Kidney capillary endothelial cell (primary cell): Measurements from ENCODE around the gene RPUSD2.

ENCODE experiments used
- DNase-seq: peaks from one replicate; pipeline ENCODE4 v3.0.0-alpha.2; 2018; ENCODE audit warnings: low spot score

The RPUSD2 gene, protein sequence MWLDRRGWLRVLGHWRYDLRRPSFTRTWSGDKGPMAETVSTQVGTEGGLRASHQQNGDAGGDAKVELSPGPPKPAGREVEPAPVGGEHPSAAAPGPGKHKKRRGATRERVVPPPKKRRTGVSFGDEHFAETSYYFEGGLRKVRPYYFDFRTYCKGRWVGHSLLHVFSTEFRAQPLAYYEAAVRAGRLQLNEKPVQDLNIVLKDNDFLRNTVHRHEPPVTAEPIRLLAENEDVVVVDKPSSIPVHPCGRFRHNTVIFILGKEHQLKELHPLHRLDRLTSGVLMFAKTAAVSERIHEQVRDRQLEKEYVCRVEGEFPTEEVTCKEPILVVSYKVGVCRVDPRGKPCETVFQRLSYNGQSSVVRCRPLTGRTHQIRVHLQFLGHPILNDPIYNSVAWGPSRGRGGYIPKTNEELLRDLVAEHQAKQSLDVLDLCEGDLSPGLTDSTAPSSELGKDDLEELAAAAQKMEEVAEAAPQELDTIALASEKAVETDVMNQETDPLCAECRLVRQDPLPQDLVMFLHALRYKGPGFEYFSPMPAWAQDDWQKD

DNA sequence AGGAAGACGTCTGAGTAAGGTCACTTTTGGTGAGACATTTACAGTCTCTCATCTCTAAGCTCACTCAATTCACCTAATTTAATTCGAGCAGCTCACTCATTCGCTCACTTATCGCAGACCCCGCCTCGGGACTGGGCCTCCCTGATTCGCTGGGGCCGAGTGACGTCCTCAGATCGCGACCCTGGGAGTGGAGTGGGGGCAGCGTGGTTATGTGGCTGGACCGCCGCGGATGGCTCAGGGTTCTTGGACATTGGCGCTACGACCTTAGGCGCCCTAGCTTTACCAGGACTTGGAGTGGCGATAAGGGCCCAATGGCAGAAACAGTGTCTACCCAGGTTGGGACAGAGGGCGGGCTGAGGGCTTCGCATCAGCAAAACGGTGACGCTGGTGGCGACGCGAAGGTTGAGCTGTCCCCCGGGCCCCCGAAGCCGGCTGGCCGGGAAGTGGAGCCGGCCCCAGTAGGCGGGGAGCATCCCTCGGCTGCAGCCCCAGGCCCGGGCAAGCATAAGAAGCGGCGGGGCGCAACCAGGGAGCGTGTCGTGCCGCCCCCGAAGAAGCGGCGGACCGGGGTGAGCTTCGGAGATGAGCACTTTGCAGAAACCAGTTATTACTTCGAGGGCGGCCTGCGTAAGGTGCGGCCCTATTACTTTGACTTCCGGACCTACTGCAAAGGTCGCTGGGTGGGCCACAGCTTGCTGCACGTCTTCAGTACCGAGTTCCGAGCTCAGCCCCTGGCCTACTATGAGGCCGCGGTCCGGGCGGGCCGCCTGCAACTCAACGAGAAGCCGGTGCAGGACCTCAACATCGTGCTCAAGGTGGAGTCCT, at the start of gene RPUSD2:
TSS of gene RPUSD2 (plus strand) at position 171 of the 825 bp plus-strand sequence. CDS start at position 210, 39 bp downstream.
- peak; percentile 86 for DNase-seq

DNA sequence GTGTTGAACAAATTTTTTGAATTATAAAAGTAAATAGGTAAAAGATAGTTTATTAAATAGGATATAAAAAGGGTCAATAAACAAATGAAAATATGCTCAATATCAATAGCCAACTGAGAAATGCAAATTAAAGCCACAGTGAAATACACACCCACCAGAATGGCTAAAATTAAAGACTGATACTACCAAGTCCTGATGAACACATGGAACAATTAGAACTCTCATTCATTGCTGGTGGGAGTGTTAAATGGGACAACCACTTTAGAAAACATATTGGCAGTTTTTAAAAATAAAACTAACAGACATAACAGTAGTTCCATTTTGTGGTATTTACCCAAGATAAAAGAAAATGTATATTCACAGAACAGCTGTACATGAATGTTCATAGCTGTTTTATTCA, 45.5 kb upstream of the RPUSD2 start:
- no peak for DNase-seq

DNA sequence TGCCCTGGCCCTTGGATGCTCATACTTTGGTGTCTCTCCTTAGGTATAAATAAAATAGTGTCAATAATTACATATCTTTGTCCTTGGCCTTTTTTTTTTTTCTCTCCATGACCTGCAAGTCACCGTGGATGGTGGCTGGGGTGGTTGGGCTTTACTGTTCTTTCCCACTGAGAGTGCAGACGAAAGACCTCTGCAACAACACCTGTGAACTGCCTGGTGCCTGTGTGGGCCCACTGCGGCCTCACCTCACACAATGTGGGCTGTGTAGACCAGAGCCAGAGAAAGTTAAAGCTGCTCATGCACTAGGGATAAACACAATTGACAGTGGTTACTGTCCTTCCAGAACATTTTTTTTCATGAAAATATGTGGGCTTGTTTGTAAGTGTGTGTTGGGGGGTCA, 43.2 kb upstream of the RPUSD2 start:
- no peak for DNase-seq

DNA sequence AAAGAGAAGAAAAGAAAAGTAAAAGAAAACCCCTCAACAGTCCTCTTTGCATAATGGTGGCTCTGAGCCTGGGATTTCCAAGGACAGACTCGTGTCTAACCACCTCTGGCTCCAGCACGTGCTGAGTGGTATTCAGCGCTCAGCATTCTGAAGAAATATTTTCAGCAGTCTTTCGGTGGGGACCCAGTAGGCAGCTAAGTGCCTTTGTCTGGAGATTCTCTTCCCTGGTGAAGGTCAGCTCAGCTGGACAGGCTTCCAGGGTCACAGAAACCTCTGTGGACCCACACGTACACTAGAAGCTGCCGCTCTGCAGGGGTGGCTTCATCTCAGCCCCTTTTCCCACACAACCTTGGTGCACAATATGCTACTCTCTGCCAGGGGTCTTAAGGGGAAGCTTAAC, 40.3 kb upstream of the RPUSD2 start:
- no peak for DNase-seq

DNA sequence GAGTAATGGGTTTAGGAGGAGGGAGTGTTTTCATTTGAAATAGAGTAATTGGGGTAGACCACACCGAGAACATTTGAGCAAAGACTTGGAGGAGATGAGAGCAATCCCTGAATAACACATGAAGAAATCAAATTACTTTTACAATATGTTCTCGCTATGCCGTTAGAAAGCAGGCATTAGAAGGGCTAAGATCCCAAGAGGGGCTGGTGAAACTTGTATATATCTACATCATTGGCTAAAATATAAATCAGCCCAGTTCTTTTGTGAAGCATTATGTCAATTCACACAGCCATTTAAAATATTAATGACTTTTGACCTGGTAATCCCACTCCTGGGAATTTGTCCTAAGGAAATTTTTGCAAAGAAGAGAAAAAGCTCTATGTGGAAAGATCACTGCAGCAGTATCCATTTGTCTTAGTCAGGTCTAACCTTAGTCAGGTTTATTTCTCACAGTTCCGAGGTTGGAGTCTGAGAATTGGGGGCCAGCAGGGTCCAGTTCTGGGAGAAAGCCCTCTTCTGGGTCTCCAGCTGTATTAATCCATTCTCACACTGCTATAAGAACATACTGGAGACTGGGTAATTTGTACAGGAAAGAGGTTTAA, 35.2 kb upstream of the RPUSD2 start:
- DNase-seq, result no peak

DNA sequence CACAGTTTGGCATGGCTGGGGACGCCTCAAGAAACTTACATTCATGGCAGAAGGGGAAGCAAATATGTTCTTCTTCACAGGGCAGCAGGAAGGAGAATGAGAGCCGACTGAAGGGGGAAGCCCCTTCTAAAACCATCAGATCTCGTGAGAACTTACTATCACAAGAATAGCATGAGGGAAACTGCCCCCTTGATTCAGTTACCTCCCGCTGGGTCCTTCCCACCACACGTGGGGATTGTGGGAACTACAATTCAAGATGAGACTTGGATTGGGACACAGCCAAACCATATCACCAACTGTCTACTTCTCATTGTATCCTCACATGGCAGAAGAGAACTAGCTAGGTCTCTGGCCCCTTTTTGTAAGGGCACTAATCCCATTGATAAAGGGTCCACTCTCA, 34.7 kb upstream of the RPUSD2 start:
- no peak for DNase-seq

DNA sequence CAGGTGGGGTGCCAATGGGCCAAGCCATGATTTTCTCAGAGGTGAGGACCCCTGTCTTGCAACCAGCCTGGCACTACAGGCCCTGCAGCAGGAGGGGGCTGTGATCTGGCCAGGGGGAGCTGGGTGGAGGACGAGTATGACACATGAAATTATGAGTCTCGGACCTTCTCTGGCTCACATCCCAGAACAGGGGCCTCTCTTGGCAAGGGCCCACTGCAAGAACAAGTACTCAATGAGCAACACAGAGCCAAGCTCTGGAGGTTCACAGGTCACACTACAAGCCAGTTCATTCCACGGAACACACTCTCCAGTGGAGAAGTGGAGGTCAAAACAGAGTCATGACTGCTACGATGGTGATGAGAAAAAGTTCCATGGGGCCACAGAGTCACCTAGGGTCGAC, 32.6 kb upstream of the RPUSD2 start:
- no peak for DNase-seq

DNA sequence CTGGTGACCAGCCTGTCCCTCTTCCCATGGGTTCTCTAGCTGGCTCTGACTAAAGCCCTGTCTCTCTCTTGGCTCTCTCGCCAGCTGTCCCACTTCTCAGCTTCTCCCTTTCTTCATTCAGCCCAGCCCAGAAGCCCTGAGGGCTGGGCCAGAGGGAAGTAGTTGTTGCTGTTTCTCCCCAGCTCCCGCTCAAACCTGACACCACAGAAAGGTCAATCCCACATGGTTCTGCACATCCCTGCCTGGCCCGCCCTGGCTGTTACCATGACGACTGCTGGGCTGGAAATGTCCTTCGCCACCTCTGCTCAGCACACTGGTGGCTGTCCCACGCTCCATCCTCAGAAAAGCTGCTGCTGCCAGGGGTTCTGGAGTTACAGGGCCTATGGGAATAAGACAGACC, 30.1 kb upstream of the RPUSD2 start:
- DNase-seq, result no peak

DNA sequence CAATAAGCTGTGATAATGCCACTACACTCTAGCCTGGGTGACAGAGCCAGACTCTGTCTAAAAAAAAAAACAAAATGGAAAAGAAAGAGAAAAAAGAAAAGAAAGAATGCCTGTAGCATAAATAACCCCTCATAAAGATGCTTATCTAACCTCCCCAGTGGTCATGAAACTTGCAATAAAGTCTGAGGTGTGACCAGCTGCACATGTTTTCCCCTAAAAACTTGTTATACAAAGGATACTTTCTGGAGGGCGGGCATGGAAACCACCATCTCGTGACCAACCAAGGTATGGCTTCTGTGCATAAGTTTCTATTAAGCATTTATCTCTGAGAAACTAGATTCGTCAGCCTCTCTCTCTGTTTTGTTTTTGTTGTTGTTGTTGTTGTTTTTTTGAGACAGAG, 26.0 kb upstream of the RPUSD2 start:
- no peak for DNase-seq

DNA sequence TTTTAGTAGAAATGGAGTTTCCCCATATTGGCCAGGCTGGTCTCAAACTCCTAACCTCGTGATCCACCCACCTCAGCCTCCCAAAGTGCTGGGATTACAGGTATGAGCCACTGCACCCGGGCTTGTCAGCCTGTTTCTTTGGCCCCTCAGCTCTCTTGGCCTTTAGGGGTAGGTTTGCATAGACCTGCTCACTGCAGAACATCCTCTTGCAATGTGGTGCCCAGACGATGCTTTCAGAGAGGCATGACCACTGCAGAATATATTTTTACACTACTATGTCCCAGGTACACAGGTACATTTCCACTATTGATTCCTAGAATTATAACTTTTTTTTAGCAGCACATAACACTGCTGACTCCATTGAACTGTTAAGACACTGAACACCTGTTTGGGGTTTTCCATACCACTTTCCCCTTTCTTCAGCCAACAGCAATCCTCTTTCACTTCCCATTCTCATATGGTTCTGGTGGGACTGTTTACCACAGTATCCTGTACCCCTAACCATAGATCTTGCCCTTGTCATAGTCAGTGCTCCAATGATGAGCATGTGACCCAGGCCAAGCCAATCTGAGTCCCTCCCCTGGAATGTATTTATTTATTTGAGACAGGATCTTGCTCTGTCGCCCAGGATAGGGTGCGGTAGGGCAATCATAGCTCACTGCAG, 25.3 kb upstream of the RPUSD2 start:
- no peak for DNase-seq

DNA sequence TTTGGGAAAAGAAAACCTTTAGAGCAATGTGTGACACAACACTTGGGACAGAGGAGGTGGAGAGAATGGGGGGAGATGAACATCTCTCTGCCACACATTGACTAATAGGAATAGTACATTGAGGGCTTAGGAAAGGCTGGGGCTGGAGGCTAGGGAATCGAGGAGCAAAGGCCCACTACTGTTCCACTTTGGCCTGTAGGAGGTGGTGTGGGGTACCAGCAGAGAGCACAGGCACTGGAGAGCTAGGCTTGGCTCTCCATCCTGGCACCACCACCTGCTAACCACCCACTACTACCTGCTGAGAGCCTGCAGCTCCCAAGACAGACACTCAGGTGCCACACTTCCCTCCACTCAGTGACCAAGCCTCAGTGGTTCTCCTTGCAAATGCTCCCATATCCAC, 23.6 kb upstream of the RPUSD2 start:
- DNase-seq, result no peak

DNA sequence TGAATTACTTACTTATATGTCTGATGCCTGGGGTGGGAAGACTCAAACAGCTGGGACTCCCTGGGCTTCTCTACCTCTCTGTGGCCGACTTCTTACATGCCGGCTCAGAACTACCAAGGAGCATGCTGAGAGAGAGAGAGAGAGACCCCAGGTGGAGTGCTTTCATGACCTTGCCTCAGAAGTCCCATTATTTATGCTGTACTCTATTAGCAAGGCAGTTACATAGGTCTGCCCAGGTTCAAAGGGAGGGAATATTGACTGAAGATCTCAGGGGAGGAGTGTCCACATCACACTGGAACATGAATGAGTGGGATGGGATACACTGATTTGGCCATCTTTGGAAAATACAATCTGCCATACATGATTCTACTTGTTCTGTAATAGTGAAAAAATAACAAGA, 20.5 kb upstream of the RPUSD2 start:
- DNase-seq, result no peak

DNA sequence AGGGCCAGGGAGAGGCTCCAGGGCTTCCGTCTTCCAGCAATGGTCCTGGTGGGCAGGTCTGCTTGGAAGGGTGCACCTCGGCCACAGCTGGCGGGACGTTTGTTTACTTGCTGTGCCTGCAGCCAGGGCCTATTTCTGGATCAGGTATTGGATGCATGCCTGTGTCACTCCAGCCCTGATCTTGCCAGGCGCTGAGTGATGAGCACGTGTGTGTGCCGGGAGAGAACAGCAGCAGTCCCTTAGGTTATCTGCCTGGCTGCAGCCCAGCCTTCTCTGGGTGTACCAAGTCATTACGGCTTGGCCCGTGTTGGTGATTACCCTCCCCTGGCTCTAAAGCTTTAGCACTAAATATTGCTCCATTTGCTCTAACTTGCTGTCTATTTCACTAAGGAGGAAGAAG, 19.2 kb upstream of the RPUSD2 start:
- no peak for DNase-seq

DNA sequence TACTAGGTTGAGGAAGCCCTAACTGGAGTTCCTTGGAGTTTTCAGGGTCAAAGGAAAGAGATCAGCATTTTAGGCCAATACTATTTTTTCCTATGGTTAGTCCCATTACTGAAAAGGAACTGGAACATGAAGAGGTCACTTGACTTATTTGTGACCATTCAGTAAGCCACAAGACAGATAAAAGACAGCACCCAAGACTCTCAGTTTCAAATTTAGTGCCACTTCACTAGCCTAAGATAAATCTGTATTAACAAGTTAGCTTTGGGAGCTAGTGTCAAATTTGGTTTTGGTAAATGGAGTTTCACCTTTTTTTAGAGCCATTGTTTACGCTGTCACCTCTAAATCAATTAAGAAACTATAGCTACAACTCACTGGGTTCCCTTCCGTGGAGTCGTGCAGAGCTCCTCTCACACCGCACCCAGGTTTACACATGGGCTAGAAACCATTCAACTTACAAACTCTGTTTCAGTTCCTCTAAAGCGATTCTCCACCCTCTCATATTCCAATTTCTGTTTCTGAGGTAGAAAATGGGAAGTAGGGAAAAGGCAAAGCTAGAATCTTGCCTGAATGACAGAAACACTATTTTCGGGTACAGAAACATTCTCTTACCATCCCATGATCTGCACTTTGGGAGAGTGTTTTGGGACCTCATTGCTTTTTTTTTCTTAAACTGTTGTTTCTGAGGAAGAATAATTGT, 18.6 kb upstream of the RPUSD2 start:
- DNase-seq, result no peak

DNA sequence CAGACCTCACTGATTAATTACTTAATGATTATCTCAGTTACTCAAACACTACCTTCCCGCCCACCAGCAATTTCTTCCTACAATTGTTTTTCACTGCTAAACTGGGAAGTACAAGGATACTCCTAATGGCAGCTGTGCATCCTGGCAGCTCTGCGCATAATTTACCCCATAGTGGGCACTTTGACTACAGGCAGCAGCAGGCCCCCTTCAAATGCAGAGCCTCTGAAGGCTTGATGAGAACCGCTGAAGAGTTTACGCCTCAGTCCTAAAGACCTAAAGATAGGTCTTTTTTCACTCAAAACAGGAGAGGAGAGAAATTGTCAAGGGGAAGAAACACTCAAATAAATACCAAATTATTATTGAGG, 15.0 kb upstream of the RPUSD2 start:
- DNase-seq, result no peak

DNA sequence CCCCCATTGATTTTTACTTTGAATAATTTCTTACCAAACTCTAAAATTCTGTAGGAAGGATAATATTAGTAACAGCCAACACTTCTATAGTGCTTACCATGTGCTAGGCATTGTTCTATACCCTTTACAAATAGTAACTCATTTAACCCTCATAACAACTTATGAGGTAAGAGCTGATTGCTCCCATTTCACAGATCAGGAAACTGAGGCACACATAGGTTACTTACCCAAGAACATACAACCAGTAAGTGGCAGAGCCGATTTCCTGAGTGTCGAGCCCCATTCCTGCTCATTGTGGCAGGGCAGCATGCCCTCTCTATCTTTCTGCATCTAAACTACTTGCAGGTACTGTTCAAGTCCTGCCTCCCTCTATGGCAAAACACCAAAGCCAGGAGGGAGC, 13.2 kb upstream of the RPUSD2 start:
- DNase-seq, result no peak

DNA sequence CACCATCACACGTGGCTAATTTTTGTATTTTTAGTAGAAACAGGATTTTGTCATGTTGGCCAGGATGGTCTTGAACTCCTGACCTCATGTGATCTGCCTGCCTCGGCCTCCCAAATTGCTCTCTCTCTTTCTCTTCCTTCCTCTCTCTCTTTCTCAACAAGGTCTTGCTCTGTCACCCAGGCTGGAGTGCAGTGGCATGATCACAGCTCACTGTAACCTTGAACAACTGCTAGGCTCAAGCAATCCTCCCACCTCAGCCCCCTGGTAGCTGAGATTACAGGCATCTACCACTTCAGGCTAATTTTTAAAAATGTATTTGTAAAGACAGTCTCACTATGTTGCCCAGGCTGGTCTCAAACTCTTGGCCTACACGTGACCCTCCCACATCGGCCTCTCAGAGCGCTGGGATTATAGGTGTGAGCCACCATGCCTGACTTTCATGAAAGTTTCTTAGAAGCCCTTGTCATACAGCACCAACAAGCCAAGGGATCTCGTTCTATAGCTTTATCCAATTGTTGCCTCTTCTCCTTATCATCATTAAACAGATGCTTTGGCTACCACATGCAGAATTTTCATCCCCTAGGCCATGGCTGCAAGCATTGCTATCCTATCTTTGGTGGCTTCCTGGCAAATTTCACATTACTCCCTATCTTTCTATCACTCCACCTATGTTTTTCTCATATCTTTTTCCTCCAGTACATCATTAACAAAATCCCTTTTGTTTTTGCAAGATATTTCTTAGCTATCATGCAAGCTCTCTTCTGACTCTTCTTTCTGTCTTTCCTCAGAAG, 10.0 kb upstream of the RPUSD2 start:
- no peak for DNase-seq

DNA sequence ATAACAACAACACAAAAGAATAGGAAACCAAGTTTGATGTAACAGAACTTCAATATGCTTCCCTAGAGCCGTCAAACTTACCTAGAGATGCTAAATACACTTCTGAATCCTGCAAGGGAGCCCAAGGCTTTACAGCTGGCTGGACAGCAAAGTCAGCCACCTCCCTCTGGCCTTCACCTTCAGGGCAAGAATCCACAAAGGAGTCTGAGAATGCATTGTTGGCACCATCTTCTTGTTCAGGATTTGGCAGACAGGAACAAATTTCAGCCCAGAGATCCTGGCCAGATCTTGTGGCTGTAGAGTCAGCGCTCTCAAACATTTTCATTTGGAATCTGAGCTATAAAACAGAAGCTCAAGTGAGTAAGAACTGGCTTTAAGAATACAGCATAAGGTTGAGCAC, 6.4 kb upstream of the RPUSD2 start:
- DNase-seq, result no peak

DNA sequence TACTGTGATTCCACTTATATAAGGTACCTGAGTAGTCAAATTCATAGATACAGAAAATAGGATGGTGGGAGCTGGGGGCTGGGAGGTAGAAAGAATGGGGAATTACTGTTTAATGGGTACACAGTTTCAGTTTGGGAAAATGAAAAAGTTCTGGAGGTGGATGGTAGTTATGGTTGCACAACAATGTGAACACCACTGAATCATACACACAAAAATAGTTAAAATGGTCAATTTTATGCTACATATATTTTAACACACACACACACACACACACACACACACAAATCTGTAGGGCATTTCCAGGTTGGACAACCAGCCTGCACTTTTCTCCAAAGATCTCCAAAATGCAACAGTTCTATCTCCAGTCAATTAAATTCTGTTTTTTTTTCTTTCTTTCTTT, 5.7 kb upstream of the RPUSD2 start:
- DNase-seq, result no peak

DNA sequence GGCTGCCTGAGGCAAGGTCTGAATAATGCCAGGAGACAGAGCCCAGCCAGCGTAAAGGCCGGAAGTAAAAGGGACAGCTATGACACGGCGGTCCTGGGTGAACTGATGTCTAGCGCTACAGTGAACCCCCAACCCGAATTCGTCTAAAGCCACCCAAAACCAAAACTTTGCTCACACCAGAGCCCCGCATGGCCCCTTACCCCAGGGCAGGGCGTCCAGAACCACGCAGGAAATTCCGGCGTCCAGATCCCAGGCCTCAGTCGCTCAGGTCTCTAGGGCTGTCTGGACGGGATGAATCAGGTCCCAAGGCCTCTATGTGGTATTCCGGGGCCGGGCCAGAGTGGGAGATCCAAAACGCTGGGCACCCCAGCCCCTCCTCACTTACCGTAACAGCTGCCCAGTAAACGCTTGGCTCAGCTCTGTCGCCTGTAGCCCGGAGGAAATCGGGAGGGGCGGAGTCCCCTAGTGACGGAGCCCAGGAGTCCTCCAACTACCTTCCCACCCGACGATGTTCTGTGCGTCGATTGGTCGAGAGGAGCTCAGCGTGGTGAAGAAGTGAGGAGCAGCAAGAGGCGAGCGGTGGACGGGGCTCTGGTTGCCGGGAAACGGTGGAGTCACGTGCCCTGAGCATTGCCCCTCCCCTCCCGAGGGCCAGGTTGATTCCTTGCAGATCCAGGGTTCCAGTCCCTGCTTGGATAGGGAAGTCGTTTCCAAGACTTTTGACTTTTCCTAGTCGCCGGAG, 4.3 kb upstream of the RPUSD2 start, which contains the start of gene CCDC32:
TSS of gene CCDC32 (minus strand) at position 452 of the 742 bp plus-strand sequence. CDS start 2,027 bp downstream, outside the sequence.
- DNase-seq, result peak; percentile 96
